ENCODE results near the gene UBE2C.

The UBE2C gene

DNA sequence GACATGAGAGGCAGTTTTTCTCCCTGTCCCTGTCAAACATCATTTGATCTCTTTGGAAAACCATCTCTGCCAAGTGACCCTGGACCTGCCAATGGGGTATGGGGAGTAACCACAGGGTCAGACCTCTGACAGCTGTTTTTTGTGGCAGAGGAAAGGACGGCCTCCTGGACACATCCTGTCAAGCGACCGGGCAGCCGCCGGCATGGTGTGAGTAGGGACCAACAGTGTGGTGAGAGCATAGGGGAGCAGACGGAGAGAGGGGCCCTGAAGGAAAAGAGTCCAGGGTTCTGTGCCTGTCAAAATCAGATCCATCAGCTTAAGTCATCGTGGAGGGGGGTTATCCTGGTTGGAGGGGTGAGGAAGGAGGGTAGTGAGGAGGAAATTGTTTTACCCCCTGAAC is 10.6 kb upstream of the UBE2C start:
- no peak for ATAC-seq
- TF ChIP-seq, protein P1, sequence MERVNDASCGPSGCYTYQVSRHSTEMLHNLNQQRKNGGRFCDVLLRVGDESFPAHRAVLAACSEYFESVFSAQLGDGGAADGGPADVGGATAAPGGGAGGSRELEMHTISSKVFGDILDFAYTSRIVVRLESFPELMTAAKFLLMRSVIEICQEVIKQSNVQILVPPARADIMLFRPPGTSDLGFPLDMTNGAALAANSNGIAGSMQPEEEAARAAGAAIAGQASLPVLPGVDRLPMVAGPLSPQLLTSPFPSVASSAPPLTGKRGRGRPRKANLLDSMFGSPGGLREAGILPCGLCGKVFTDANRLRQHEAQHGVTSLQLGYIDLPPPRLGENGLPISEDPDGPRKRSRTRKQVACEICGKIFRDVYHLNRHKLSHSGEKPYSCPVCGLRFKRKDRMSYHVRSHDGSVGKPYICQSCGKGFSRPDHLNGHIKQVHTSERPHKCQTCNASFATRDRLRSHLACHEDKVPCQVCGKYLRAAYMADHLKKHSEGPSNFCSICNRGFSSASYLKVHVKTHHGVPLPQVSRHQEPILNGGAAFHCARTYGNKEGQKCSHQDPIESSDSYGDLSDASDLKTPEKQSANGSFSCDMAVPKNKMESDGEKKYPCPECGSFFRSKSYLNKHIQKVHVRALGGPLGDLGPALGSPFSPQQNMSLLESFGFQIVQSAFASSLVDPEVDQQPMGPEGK (CRISPR knock-in tag; IDR thresholded peaks at IDR 0.05; ENCODE audit: borderline replicate concordance), result no peak
- TF ChIP-seq ZFP30 (CRISPR knock-in tag; IDR thresholded peaks at IDR 0.05) (no peak), BACH2 (CRISPR knock-in tag; IDR thresholded peaks at IDR 0.05; ENCODE audit: borderline replicate concordance) (no peak), OSR1 (CRISPR knock-in tag; IDR thresholded peaks at IDR 0.05) (no peak), ZC3H10 (CRISPR knock-in tag; IDR thresholded peaks at IDR 0.05) (no peak), TCF4 (CRISPR knock-in tag; IDR thresholded peaks at IDR 0.05; ENCODE audit: borderline replicate concordance) (no peak), ZNF565 (CRISPR knock-in tag; conservative IDR thresholded peaks at IDR 0.05; ENCODE audit: low read depth) (no peak), GLIS3 (CRISPR knock-in tag; IDR thresholded peaks at IDR 0.05) (no peak), ZFP3 (CRISPR knock-in tag; IDR thresholded peaks at IDR 0.05) (no peak), CSDC2 (CRISPR knock-in tag; IDR thresholded peaks at IDR 0.05) (no peak), SNAI2 (CRISPR knock-in tag; IDR thresholded peaks at IDR 0.05) (no peak), ARNTL (CRISPR knock-in tag; IDR thresholded peaks at IDR 0.05; ENCODE audit: borderline replicate concordance, low read depth) (no peak), ESRRG (CRISPR knock-in tag; IDR thresholded peaks at IDR 0.05) (no peak), PPARA (CRISPR knock-in tag; IDR thresholded peaks at IDR 0.05; ENCODE audit: borderline replicate concordance) (no peak), ZNF8 (CRISPR knock-in tag; IDR thresholded peaks at IDR 0.05) (no peak), ISL1 (CRISPR knock-in tag; IDR thresholded peaks at IDR 0.05) (no peak)
- TF ChIP-seq, protein P2, sequence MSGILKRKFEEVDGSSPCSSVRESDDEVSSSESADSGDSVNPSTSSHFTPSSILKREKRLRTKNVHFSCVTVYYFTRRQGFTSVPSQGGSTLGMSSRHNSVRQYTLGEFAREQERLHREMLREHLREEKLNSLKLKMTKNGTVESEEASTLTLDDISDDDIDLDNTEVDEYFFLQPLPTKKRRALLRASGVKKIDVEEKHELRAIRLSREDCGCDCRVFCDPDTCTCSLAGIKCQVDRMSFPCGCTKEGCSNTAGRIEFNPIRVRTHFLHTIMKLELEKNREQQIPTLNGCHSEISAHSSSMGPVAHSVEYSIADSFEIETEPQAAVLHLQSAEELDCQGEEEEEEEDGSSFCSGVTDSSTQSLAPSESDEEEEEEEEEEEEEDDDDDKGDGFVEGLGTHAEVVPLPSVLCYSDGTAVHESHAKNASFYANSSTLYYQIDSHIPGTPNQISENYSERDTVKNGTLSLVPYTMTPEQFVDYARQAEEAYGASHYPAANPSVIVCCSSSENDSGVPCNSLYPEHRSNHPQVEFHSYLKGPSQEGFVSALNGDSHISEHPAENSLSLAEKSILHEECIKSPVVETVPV (CRISPR knock-in tag; IDR thresholded peaks at IDR 0.05), result no peak

DNA sequence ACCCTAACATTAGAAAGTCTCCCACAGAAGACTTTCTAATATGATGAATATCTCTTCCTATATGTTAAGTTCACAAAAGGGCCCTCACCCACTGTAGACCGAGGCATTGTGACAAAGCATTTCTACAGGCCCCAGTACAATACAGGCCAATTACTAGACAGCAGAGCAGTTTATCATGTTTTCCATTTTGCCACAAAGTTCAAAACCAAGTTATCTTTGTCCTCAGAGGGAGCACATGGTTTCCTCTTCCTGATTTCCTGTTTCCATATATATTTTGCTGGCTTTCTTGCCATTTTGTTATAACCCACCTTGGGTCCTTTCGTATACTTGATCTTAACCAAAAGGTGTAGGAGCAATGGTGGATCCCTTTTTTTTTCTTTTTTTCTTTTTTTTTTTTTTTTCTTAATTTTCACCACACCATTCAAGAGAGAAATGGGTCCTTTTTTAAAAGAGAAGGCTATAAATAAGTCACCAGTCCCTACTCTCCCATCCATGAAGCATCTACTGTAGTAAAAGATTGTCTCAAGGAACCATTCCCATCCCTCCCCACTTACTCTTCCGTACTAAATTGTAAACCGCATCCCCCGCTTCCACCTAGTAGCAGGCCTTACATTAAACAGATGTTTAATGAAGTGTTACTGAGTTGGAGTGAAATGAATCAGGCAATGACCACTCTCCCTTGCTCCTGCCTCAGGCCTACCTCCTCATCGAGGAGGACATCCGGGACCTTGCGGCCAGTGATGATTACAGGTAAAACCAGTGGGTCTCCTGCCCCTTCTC is 2.1 kb upstream of the UBE2C start:
- ATAC-seq, result no peak
- TF ChIP-seq ZNF8 (CRISPR knock-in tag; IDR thresholded peaks at IDR 0.05) (no peak), CSDC2 (CRISPR knock-in tag; IDR thresholded peaks at IDR 0.05) (no peak), RARB (CRISPR knock-in tag; IDR thresholded peaks at IDR 0.05) (no peak), ARNTL (CRISPR knock-in tag; IDR thresholded peaks at IDR 0.05; ENCODE audit: borderline replicate concordance, low read depth) (no peak), ZFP3 (CRISPR knock-in tag; IDR thresholded peaks at IDR 0.05) (no peak), ZC3H10 (CRISPR knock-in tag; IDR thresholded peaks at IDR 0.05) (no peak), ZNF565 (CRISPR knock-in tag; conservative IDR thresholded peaks at IDR 0.05; ENCODE audit: low read depth) (no peak), GLIS3 (CRISPR knock-in tag; IDR thresholded peaks at IDR 0.05) (no peak), TOX (CRISPR knock-in tag; IDR thresholded peaks at IDR 0.05; ENCODE audit: borderline replicate concordance) (no peak), ESRRG (CRISPR knock-in tag; IDR thresholded peaks at IDR 0.05) (no peak), SNAI2 (CRISPR knock-in tag; IDR thresholded peaks at IDR 0.05) (no peak), ZNF70 (CRISPR knock-in tag; IDR thresholded peaks at IDR 0.05) (no peak), BACH2 (CRISPR knock-in tag; IDR thresholded peaks at IDR 0.05; ENCODE audit: borderline replicate concordance) (no peak), PPARA (CRISPR knock-in tag; IDR thresholded peaks at IDR 0.05; ENCODE audit: borderline replicate concordance) (no peak), OSR1 (CRISPR knock-in tag; IDR thresholded peaks at IDR 0.05) (no peak)
- TF ChIP-seq, protein P3, sequence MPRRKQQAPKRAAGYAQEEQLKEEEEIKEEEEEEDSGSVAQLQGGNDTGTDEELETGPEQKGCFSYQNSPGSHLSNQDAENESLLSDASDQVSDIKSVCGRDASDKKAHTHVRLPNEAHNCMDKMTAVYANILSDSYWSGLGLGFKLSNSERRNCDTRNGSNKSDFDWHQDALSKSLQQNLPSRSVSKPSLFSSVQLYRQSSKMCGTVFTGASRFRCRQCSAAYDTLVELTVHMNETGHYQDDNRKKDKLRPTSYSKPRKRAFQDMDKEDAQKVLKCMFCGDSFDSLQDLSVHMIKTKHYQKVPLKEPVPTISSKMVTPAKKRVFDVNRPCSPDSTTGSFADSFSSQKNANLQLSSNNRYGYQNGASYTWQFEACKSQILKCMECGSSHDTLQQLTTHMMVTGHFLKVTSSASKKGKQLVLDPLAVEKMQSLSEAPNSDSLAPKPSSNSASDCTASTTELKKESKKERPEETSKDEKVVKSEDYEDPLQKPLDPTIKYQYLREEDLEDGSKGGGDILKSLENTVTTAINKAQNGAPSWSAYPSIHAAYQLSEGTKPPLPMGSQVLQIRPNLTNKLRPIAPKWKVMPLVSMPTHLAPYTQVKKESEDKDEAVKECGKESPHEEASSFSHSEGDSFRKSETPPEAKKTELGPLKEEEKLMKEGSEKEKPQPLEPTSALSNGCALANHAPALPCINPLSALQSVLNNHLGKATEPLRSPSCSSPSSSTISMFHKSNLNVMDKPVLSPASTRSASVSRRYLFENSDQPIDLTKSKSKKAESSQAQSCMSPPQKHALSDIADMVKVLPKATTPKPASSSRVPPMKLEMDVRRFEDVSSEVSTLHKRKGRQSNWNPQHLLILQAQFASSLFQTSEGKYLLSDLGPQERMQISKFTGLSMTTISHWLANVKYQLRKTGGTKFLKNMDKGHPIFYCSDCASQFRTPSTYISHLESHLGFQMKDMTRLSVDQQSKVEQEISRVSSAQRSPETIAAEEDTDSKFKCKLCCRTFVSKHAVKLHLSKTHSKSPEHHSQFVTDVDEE (CRISPR knock-in tag; IDR thresholded peaks at IDR 0.05), result no peak

DNA sequence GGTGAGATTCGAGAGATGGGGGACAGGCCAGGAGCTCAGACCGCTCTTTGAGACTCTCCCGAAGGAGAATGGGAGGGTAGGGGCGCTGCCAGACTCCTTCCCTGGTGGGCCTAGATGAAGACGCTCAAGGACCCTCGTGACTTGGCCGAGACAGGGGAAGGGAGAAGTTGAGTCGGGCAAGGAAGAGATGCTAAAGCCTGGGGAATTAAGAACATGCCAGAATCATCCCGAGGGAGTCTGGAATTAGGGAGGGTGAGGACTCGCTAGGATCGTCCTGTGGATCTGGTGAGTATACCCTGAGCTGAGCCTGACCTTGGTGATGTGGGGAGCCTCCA is 529 bp downstream of the UBE2C start:
- TF ChIP-seq CSDC2 (CRISPR knock-in tag; IDR thresholded peaks at IDR 0.05) (no peak), SNAI2 (CRISPR knock-in tag; IDR thresholded peaks at IDR 0.05) (no peak), TCF4 (CRISPR knock-in tag; IDR thresholded peaks at IDR 0.05; ENCODE audit: borderline replicate concordance) (no peak), TOX (CRISPR knock-in tag; IDR thresholded peaks at IDR 0.05; ENCODE audit: borderline replicate concordance) (no peak), ZNF8 (CRISPR knock-in tag; IDR thresholded peaks at IDR 0.05) (no peak), ZFP3 (CRISPR knock-in tag; IDR thresholded peaks at IDR 0.05) (no peak), ESRRG (CRISPR knock-in tag; IDR thresholded peaks at IDR 0.05) (no peak), ZFP30 (CRISPR knock-in tag; IDR thresholded peaks at IDR 0.05) (no peak), OSR1 (CRISPR knock-in tag; IDR thresholded peaks at IDR 0.05) (no peak), GLIS3 (CRISPR knock-in tag; IDR thresholded peaks at IDR 0.05) (no peak), RARB (CRISPR knock-in tag; IDR thresholded peaks at IDR 0.05) (no peak), ISL1 (CRISPR knock-in tag; IDR thresholded peaks at IDR 0.05) (no peak)
- TF ChIP-seq, protein P3 (CRISPR knock-in tag; IDR thresholded peaks at IDR 0.05), result no peak
- TF ChIP-seq, protein P1 (CRISPR knock-in tag; IDR thresholded peaks at IDR 0.05; ENCODE audit: borderline replicate concordance), result no peak
- peak; percentile 3 for ATAC-seq

Data from SK-N-SH treated with all-trans-retinoic acid at 6 μM for 48 hours (cell line).